HG03457 (cell line): ENCODE results near the gene MPHOSPH8.
"Not testable (repeated sequence)": the region's sequence is repeated elsewhere in the genome, so short reads cannot be mapped to it uniquely, and the experiment has no call there.

Experiments used
- ATAC-seq: cut with Tn5 transposase; IDR thresholded peaks from one replicate; pipeline ENCODE4 v1.9.1; 2021; ENCODE audit warnings: moderate number of reproducible peaks; ENCODE audit not compliant: unreplicated experiment

The MPHOSPH8 gene

GRCh38 chr13:19632915-19633478, 462 bp upstream of the MPHOSPH8 start:
- no peak for ATAC-seq

GRCh38 chr13:19634256-19634740, 839 bp downstream of the MPHOSPH8 start:
- no peak for ATAC-seq

GRCh38 chr13:19635926-19636325, 2.5 kb downstream of the MPHOSPH8 start:
- not testable (repeated sequence) for ATAC-seq

GRCh38 chr13:19643652-19644051, 10.2 kb downstream of the MPHOSPH8 start:
- ATAC-seq = no peak

- ATAC-seq = no peak
These were observed 11.5 kb downstream of the MPHOSPH8 start for GRCh38 chr13:19645000-19645399.

GRCh38 chr13:19646063-19646462, 12.6 kb downstream of the MPHOSPH8 start:
- ATAC-seq = no peak

- ATAC-seq = no peak
These were observed 17.3 kb downstream of the MPHOSPH8 start for GRCh38 chr13:19650742-19651141.

- ATAC-seq = no peak
These were observed 24.6 kb downstream of the MPHOSPH8 start for GRCh38 chr13:19657872-19658591.

- no peak for ATAC-seq
These were observed 25.4 kb downstream of the MPHOSPH8 start for GRCh38 chr13:19658831-19659230.

- no peak for ATAC-seq
These were observed 27.7 kb downstream of the MPHOSPH8 start for GRCh38 chr13:19661126-19661525.

- ATAC-seq = no peak
These were observed 28.1 kb downstream of the MPHOSPH8 start for GRCh38 chr13:19661561-19661960.

GRCh38 chr13:19663416-19663979, 30.0 kb downstream of the MPHOSPH8 start:
- no peak for ATAC-seq

- no peak for ATAC-seq
These were observed 31.2 kb downstream of the MPHOSPH8 start for GRCh38 chr13:19664481-19665230.

GRCh38 chr13:19665427-19665859, 32.0 kb downstream of the MPHOSPH8 start:
- ATAC-seq = no peak

- ATAC-seq = no peak
These were observed 35.3 kb downstream of the MPHOSPH8 start for GRCh38 chr13:19668778-19669177.

GRCh38 chr13:19670147-19670546, 36.7 kb downstream of the MPHOSPH8 start:
- no peak for ATAC-seq

GRCh38 chr13:19672990-19673389, 39.5 kb downstream of the MPHOSPH8 start:
- ATAC-seq = no peak

- no peak for ATAC-seq
These were observed 40.3 kb downstream of the MPHOSPH8 start for GRCh38 chr13:19673473-19674430.

GRCh38 chr13:19674898-19675297, 41.4 kb downstream of the MPHOSPH8 start:
- no peak for ATAC-seq

GRCh38 chr13:19676168-19676567, 42.7 kb downstream of the MPHOSPH8 start:
- no peak for ATAC-seq
